ENCODE data around the gene GRB2. TPM values are rescaled to one million over a fixed set of nuclear protein-coding genes. Genes with fewer than 3 reads are reported as not detected.

GRB2 gene
- polyA plus RNA-seq, 3 donors, result 164 to 338 (median 262) TPM

- Mint-ChIP-seq H3K4me3 (peak overlapping the region in 1 of 2 donors; percentile 55), H3K36me3 (peaks cover 57 to 80% of the 10 kb centered on the region in 2 donors), H3K27ac (peak overlapping the region; percentile 76 to 90 (median 86)), H3K4me1 (peaks cover 54% of the 10 kb centered on the region), H3K27me3 (ENCODE audit: low read depth in 3 of 3) (no peaks in the 10 kb centered on the region), H3K9me3 (peaks cover 0 to 3% (median 0%) of the 10 kb centered on the region in 7 donors)
- Histone ChIP-seq H3K4me1 (ENCODE audit: control insufficient read depth in 1 of 2, insufficient read depth in 2 of 2, low read length in 2 of 2) (peaks cover 51 to 54% of the 10 kb centered on the region in 2 donors), H4K20me1 (ENCODE audit: insufficient read depth, low read length) (peaks cover 84% of the 10 kb centered on the region), H3K79me2 (ENCODE audit: insufficient read depth, low read length) (peaks cover 100% of the 10 kb centered on the region), H3K4me2 (replicated peaks; ENCODE audit: extremely low read depth, low read length, poor library complexity, severe bottlenecking) (peak overlapping the region; percentile 37), H3K27me3 (ENCODE audit: control insufficient read depth in 2 of 2, insufficient read depth in 2 of 2, low read length in 2 of 2) (no peaks in the 10 kb centered on the region), H3K9me3 (replicated peaks in 1 of 2; ENCODE audit: control insufficient read depth in 1 of 2, insufficient read depth in 1 of 2, low read length in 2 of 2) (no peaks in the 10 kb centered on the region), H3K4me3 (replicated peaks in 1 of 3; ENCODE audit: low read depth in 2 of 3, low read length in 3 of 3) (peak overlapping the region in 1 of 3 experiments; percentile 33), H3K27ac (ENCODE audit: low read depth in 1 of 2, low read length in 2 of 2) (peak overlapping the region; percentile 63 to 80), H3K9ac (ENCODE audit: insufficient read depth, low read length, poor library complexity, severe bottlenecking) (peak overlapping the region; percentile 37), H2AFZ (ENCODE audit: insufficient read depth, low read depth, low read length, poor library complexity, severe bottlenecking) (no peak overlapping the region), H3K36me3 (replicated peaks in 1 of 2; ENCODE audit: control insufficient read depth in 1 of 2, insufficient read depth in 2 of 2, low read length in 2 of 2) (peaks cover 45 to 62% of the 10 kb centered on the region in 2 donors)
- intact Hi-C loops (cut with micrococcal nuclease), result loop anchor here in 1 of 2 donors (5.0 kb wide), 1 partner anchor 34 kb away; no protein-coding TSS in a partner anchor
- WGBS (ENCODE audit: insufficient coverage), result 3% methylated on average over 6 of the region's 7 CpGs
- DNase-seq, result peak in 1 of 3 donors; percentile 83
- TF ChIP-seq CTCF (IDR thresholded peaks at IDR 0.05), result no peak
Observed at GRCh38 chr17:75325827-75326225, 79.7 kb downstream of the GRB2 start.

- Mint-ChIP-seq H3K36me3 (peaks cover 59 to 80% of the 10 kb centered on the region in 2 donors), H3K4me3 (peak overlapping the region in 1 of 2 donors; percentile 55), H3K4me1 (peaks cover 52% of the 10 kb centered on the region), H3K27ac (peak overlapping the region; percentile 76 to 90 (median 86)), H3K27me3 (ENCODE audit: low read depth in 3 of 3) (no peaks in the 10 kb centered on the region), H3K9me3 (peaks cover 0 to 3% (median 0%) of the 10 kb centered on the region in 7 donors)
- no peak for DNase-seq
- 90% methylated on average over 3 of the region's 6 CpGs for WGBS (ENCODE audit: insufficient coverage)
- Histone ChIP-seq H3K9me3 (replicated peaks in 1 of 2; ENCODE audit: control insufficient read depth in 1 of 2, insufficient read depth in 1 of 2, low read length in 2 of 2) (no peaks in the 10 kb centered on the region), H4K20me1 (ENCODE audit: insufficient read depth, low read length) (peaks cover 79% of the 10 kb centered on the region), H2AFZ (ENCODE audit: insufficient read depth, low read depth, low read length, poor library complexity, severe bottlenecking) (no peak overlapping the region), H3K4me1 (ENCODE audit: control insufficient read depth in 1 of 2, insufficient read depth in 2 of 2, low read length in 2 of 2) (peaks cover 51 to 54% of the 10 kb centered on the region in 2 donors), H3K27me3 (ENCODE audit: control insufficient read depth in 2 of 2, insufficient read depth in 2 of 2, low read length in 2 of 2) (no peaks in the 10 kb centered on the region), H3K4me3 (replicated peaks in 1 of 3; ENCODE audit: low read depth in 2 of 3, low read length in 3 of 3) (peak overlapping the region in 1 of 3 experiments; percentile 33), H3K27ac (ENCODE audit: low read depth in 1 of 2, low read length in 2 of 2) (peak overlapping the region; percentile 63 to 80), H3K4me2 (replicated peaks; ENCODE audit: extremely low read depth, low read length, poor library complexity, severe bottlenecking) (peak overlapping the region; percentile 37), H3K36me3 (replicated peaks in 1 of 2; ENCODE audit: control insufficient read depth in 1 of 2, insufficient read depth in 2 of 2, low read length in 2 of 2) (peaks cover 45 to 62% of the 10 kb centered on the region in 2 donors), H3K9ac (ENCODE audit: insufficient read depth, low read length, poor library complexity, severe bottlenecking) (no peak overlapping the region), H3K79me2 (ENCODE audit: insufficient read depth, low read length) (peaks cover 100% of the 10 kb centered on the region)
- no peak for TF ChIP-seq CTCF (IDR thresholded peaks at IDR 0.05)
- intact Hi-C loops (cut with micrococcal nuclease), result loop anchor here in 1 of 2 donors (5.0 kb wide), 1 partner anchor 33 kb away; no protein-coding TSS in a partner anchor
Observed at GRCh38 chr17:75325348-75325747, 80.1 kb downstream of the GRB2 start.
